Measurements from ENCODE around the gene ORAI2. TPM values are rescaled to one million over a fixed set of nuclear protein-coding genes. Genes with fewer than 3 reads are reported as not detected.

The ORAI2 gene
- total RNA-seq, 1 donor from 2014 or later, result 47.4 TPM

DNA sequence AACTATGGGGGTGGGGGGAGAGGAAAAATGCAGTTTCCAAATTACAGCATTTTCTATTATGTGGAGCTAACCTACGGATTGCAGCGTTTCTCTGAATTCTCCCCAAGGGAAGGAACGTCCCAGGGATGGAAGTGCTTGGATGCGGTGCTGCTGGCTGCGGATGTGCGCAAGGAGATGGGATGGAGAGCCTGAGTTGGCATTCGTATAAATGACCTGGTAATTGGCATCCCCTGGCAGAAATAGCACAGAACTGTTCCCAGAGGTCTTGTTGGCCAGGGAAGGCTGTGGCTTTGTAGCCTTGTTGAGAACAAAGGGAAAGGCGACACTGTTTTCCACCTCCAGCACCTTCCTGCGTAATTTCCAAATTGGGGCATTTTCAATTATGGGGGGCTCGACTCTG, 2.7 kb downstream of the ORAI2 start:
- DNase-seq (ENCODE audit: low spot score), result no peak
- no peaks in the 10 kb centered on the region for H3K9me3 Mint-ChIP-seq (ENCODE audit: low read depth)
- H3K36me3 Mint-ChIP-seq (ENCODE audit: low read depth), result peaks cover 5% of the 10 kb centered on the region
- TF ChIP-seq, protein P1, sequence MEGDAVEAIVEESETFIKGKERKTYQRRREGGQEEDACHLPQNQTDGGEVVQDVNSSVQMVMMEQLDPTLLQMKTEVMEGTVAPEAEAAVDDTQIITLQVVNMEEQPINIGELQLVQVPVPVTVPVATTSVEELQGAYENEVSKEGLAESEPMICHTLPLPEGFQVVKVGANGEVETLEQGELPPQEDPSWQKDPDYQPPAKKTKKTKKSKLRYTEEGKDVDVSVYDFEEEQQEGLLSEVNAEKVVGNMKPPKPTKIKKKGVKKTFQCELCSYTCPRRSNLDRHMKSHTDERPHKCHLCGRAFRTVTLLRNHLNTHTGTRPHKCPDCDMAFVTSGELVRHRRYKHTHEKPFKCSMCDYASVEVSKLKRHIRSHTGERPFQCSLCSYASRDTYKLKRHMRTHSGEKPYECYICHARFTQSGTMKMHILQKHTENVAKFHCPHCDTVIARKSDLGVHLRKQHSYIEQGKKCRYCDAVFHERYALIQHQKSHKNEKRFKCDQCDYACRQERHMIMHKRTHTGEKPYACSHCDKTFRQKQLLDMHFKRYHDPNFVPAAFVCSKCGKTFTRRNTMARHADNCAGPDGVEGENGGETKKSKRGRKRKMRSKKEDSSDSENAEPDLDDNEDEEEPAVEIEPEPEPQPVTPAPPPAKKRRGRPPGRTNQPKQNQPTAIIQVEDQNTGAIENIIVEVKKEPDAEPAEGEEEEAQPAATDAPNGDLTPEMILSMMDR (IDR thresholded peaks at IDR 0.05), result no peak
- no peaks in the 10 kb centered on the region for H3K27me3 Mint-ChIP-seq (ENCODE audit: low read depth)
- H3K27ac Mint-ChIP-seq (ENCODE audit: unreplicated experiment), result no peak overlapping the region
- no peak overlapping the region for H3K4me3 Mint-ChIP-seq (ENCODE audit: unreplicated experiment)
- peaks cover 32% of the 10 kb centered on the region for H3K4me1 Mint-ChIP-seq (ENCODE audit: low read depth)

DNA sequence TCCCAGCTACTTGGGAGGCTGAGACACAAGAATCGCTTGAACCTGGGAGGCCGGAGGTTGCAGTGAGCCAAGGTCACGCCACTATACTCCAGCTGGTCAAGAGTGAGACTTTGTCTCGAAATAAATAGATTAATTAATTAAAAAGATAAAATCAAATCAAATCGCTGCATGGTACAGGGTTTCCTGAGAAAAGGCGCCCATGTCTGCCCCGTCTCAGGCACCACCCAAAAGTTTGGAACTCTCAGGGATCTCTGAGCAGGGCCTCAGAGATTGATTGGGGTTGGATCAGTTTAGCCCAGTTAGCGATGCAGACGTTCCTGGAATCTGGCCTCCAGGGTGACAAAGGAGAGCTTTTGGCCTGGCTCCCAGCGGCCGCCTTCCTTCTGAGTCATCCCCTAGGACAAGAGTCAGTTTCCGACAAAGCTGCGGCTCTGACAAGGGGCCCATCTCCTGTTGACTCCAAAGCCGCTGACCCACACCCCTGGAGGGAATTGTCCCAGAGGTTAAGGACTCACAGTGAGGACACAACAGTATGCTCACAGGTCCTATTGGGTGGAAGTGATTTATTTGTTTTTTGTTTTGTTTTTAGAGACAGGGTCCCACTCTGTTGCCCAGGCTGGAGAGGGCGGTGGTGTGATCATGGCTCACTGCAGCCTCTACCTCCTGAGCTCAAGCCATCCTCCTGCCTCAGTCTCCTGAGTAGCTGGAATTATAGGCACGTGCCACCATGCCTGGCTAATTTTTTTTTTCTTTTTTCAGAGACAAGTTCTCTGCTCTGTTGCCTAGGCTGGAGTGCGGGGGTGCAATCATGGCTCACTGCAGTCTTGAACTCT, 6.8 kb downstream of the ORAI2 start:
- Mint-ChIP-seq H3K9me3 (ENCODE audit: low read depth) (no peaks in the 10 kb centered on the region), H3K27ac (ENCODE audit: unreplicated experiment) (peak overlapping the region; percentile 90), H3K4me1 (ENCODE audit: low read depth) (peaks cover 10% of the 10 kb centered on the region), H3K36me3 (ENCODE audit: low read depth) (peaks cover 13% of the 10 kb centered on the region), H3K27me3 (ENCODE audit: low read depth) (no peaks in the 10 kb centered on the region), H3K4me3 (ENCODE audit: unreplicated experiment) (no peak overlapping the region)
- no peak for DNase-seq (ENCODE audit: low spot score)
- TF ChIP-seq, protein P1 (IDR thresholded peaks at IDR 0.05), result no peak

DNA sequence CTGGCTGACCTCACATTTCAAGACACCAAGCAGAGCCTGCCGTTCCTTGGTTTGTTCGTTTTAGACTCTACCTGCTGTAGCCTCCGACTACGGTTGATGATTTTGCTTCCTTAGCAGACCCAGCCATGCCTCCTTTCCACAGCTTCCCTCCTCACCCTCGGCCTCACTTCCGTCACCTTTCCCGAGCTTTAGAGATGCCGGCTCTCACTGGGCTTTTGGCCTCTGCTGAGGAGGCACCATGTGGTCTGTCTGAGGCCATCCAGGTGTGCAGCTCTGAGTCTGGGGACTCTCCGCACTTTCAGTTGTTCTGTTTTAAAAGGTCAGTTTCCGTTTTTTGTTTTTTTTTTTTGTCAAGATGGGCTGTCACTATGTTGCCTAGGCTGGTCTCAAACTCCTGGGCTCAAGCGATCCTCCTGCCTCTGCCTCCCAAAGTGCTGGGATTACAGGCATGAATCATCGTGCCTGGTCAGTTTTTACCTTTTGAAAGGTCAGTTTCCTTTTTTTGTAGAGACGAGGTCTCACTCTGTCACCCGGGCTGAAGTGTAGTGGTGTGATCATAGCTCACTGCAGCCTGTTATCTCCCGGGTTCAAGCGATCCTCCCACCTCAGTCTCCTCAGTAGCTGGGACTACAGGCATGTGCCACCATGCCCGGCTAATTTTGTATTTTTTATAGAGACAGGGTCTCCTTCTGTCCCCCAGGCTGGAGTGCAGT, 11.7 kb downstream of the ORAI2 start:
- H3K27ac Mint-ChIP-seq (ENCODE audit: unreplicated experiment), result no peak overlapping the region
- H3K36me3 Mint-ChIP-seq (ENCODE audit: low read depth), result peaks cover 14% of the 10 kb centered on the region
- no peaks in the 10 kb centered on the region for H3K27me3 Mint-ChIP-seq (ENCODE audit: low read depth)
- DNase-seq (ENCODE audit: low spot score), result no peak
- no peaks in the 10 kb centered on the region for H3K9me3 Mint-ChIP-seq (ENCODE audit: low read depth)
- TF ChIP-seq, protein P1 (IDR thresholded peaks at IDR 0.05), result no peak
- H3K4me3 Mint-ChIP-seq (ENCODE audit: unreplicated experiment), result no peak overlapping the region
- H3K4me1 Mint-ChIP-seq (ENCODE audit: low read depth), result peaks cover 5% of the 10 kb centered on the region

DNA sequence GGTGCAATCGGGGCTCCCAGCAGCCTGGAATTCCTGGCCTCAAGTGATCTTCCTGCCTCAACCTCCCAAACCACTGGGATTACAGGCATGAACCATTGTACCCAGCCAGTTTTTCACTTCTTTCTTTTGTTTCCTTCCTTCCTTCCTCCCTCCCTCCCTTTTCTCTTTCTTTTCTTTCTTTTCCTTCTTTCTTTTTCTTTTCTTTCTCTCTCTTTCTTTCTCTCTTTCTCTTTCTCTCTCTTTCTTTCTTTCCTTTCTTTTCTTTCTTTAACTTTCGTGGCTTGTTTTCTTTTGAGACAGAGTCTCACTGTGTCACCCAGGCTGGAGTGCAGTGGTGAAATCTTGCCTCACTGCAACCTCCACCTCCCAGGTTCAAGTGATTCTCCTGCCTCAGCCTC, 12.3 kb downstream of the ORAI2 start:
- Mint-ChIP-seq H3K27me3 (ENCODE audit: low read depth) (no peaks in the 10 kb centered on the region), H3K9me3 (ENCODE audit: low read depth) (no peaks in the 10 kb centered on the region), H3K36me3 (ENCODE audit: low read depth) (peaks cover 14% of the 10 kb centered on the region), H3K4me1 (ENCODE audit: low read depth) (no peaks in the 10 kb centered on the region), H3K27ac (ENCODE audit: unreplicated experiment) (no peak overlapping the region), H3K4me3 (ENCODE audit: unreplicated experiment) (no peak overlapping the region)
- TF ChIP-seq, protein P1 (IDR thresholded peaks at IDR 0.05), result no peak
- no peak for DNase-seq (ENCODE audit: low spot score)

DNA sequence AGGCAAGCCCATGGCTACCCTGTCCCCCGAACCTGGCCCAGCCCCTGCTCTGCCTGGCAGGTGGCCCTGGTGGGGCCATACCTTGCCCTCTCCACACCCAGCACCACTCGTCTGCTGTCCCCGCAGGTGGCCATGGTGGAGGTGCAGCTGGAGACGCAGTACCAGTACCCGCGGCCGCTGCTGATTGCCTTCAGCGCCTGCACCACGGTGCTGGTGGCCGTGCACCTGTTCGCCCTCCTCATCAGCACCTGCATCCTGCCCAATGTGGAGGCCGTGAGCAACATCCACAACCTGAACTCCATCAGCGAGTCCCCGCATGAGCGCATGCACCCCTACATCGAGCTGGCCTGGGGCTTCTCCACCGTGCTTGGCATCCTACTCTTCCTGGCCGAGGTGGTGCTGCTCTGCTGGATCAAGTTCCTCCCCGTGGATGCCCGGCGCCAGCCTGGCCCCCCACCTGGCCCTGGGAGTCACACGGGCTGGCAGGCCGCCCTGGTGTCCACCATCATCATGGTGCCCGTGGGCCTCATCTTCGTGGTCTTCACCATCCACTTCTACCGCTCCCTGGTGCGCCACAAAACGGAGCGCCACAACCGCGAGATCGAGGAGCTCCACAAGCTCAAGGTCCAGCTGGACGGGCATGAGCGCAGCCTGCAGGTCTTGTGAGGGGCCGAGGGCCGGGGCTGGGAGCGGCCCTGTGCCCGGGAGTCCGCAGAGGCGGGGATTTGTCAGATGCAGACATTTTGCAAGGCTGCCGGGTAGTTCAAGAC, 13.2 kb downstream of the ORAI2 start:
- DNase-seq (ENCODE audit: low spot score), result no peak
- Mint-ChIP-seq H3K36me3 (ENCODE audit: low read depth) (peaks cover 13% of the 10 kb centered on the region), H3K9me3 (ENCODE audit: low read depth) (no peaks in the 10 kb centered on the region), H3K4me3 (ENCODE audit: unreplicated experiment) (no peak overlapping the region), H3K27me3 (ENCODE audit: low read depth) (no peaks in the 10 kb centered on the region), H3K27ac (ENCODE audit: unreplicated experiment) (no peak overlapping the region), H3K4me1 (ENCODE audit: low read depth) (no peaks in the 10 kb centered on the region)
- TF ChIP-seq, protein P1 (IDR thresholded peaks at IDR 0.05), result no peak

Measured in chondrocyte (in vitro differentiated cells).